Cardiac septum (tissue), 1 donor: ENCODE results near the gene PTCHD1. TPM values are rescaled to one million over a fixed set of nuclear protein-coding genes. Genes with fewer than 3 reads are reported as not detected.

Experiments
- DNase-seq: peaks from one replicate; pipeline ENCODE4 v3.0.0-alpha.2; 2020; ENCODE audit warnings: low spot score
- intact Hi-C: fragments of 100-400 bp; cut with DNase I; formaldehyde crosslinking; loops from one replicate; pipeline ENCODE4 v1.14.0; 2022
- total RNA-seq: library from RNA; stranded (reverse); fragmentation: NEBNext Ultra II Directional; extraction: Animal tissue kit (Norgen Biotek cat#: 25700); gene quantifications from one replicate; pipeline ENCODE4 v1.2.1, GENCODE V29; 2021
- donor health status: DM: no; HTN: no; CAD: no.

Gene PTCHD1
- total RNA-seq, 1 donor from 2014 or later = 0.22 TPM

- DNase-seq = no peak
- intact Hi-C loops = no loop called here
Measured at GRCh38 chrX:23344238-23344903, 9.7 kb downstream of the PTCHD1 start.

GRCh38 chrX:23344904-23345271 is 10.2 kb downstream of the PTCHD1 start:
- intact Hi-C loops = no loop called here
- DNase-seq = no peak

DNA sequence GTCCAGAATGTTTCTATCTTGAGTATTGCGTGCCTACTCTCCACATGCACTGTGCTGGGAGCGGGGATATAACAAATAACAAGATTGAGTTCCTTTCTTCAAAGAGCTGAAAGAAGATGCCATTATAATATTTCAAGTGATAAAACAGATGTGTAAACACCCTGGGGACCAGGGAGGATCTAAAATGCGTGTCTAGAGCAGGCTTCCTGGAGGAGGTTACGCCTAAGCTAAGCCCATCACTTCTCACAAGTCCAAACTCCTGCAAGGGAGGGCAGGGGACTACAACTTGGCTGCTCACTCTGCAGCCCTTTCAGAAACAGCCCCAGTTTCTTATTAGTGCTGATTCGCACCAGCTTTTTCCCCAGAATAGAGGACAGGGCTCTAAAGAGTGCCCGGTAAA is 21.5 kb downstream of the PTCHD1 start:
- intact Hi-C loops = no loop called here
- no peak for DNase-seq

GRCh38 chrX:23364416-23364815 is 29.8 kb downstream of the PTCHD1 start:
- intact Hi-C loops = no loop called here

GRCh38 chrX:23365541-23365940 is 30.9 kb downstream of the PTCHD1 start:
- DNase-seq = no peak
- intact Hi-C loops = no loop called here

More at GRCh38 chrX:23364416-23364815, 29.8 kb downstream of the PTCHD1 start:
- DNase-seq = no peak

DNA sequence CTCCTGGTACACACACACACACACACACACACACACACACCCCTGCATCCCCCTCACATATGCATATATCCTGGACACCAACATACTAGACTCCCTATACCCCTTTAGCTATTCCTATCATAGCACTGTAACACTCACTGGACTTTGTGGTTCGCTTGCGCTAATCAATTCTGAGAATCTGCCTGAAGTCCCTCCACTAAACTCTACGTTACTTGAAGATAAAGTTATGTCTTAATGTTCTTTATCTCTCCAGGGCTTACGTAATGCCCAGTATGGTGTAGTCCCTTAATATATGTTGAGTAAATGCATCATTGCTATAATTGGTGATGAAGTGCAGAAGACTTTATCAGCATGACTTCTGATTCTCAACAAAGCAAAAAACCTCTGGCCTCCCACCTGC is 32.3 kb downstream of the PTCHD1 start:
- no peak for DNase-seq
- intact Hi-C loops = no loop called here

GRCh38 chrX:23369027-23369426 is 34.4 kb downstream of the PTCHD1 start:
- intact Hi-C loops = no loop called here
- DNase-seq = no peak

GRCh38 chrX:23372220-23372902 is 37.7 kb downstream of the PTCHD1 start:
- DNase-seq = no peak

DNA sequence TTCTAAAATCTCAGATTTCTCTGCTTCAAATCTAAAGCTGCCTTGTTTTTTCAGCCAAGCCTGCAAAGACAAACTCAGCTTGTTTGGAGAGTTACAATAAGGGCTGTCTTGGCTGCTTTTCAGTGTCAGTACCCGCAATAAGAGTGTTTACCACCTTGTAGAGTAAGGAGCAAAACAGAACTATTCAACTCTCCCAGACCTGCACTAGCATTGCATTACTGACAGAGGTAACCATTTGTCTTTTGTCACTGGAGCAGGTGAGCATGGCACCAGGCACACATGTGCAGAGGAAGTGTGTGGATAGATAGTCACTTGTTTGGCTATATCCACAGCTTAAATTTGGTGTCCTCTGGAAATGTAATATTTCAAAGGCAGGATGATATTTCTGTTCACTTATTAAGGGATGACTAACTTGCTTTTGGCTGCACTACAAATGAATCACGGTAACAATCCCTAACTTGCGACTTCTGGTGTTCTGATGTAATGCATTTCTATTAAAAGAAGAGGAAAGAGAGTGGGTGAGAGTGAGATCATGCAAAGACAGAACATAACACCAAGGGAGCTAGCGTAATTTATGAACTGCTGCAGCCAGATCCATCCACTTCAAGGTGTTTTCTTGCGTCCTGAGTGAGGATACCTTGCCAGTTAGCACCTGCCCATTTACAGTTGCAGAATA is 38.6 kb downstream of the PTCHD1 start:
- intact Hi-C loops = no loop called here
- DNase-seq = no peak

More at GRCh38 chrX:23372220-23372902, 37.7 kb downstream of the PTCHD1 start:
- intact Hi-C loops = no loop called here

DNA sequence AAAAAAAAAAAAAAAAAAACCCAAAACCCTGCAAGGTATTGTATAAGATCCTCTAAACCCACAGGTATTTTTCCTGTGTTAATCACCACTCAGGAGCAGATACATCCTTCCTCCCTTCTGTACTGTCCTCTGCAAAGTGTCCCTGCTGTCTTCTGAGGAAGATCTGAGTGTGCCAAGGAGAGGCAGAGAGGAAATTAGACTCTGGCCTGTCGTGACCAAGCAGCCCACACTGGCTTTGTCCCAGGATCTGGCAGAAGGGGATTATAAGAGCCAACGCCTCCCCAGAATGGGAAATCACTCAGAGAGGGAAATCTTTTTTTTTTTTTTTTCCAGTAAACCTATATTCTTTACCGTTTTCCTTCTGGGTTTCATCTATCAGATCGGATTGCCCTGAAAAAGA is 39.6 kb downstream of the PTCHD1 start:
- DNase-seq = no peak
- intact Hi-C loops = no loop called here

DNA sequence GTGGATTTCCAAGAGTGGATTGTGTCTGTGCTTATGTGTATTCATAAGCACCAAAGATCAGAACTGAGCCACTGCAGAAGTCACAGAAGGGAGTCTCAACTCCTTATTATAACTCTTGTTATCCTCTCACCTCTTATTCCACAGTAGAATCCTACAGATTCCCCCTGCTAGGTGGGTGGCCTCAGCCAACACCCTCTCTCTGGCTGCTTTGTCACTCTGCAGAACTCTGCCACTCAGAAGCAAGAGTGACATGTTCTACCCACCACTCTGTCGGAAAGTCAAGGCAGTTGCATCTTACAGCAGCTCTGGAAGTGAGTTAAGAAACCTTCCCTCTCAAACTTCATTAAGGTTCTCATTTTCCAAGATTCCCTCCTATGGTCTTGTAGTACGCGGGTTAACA is 41.9 kb downstream of the PTCHD1 start:
- no peak for DNase-seq
- intact Hi-C loops = no loop called here

- DNase-seq = no peak
Measured at GRCh38 chrX:23380581-23380980, 45.9 kb downstream of the PTCHD1 start.

GRCh38 chrX:23381099-23382087 is 46.7 kb downstream of the PTCHD1 start:
- DNase-seq = no peak
- intact Hi-C loops = no loop called here

More at GRCh38 chrX:23380581-23380980, 45.9 kb downstream of the PTCHD1 start:
- intact Hi-C loops = no loop called here

DNA sequence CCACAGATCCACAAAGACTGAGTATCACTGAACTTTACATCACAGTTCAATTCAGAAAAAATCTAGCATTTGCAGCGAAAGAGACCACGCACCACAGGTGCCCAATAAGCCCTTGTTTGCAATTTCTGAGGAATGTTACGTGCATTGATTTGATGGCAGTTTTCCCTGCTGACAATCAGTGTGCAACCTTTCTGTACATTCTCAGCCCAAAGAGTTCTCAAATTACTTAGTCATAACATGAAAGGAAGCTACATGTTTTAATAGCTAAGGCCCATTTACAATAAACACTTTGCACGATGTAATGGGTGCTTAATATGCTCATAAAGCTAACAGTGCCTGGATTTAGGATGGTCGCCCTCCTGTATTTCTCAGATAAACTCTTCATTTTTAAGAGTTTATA is 47.9 kb downstream of the PTCHD1 start:
- intact Hi-C loops = no loop called here

GRCh38 chrX:23383411-23383810 is 48.8 kb downstream of the PTCHD1 start:
- no peak for DNase-seq
- intact Hi-C loops = no loop called here

More for the DNA sequence above, 47.9 kb downstream of the PTCHD1 start:
- no peak for DNase-seq

DNA sequence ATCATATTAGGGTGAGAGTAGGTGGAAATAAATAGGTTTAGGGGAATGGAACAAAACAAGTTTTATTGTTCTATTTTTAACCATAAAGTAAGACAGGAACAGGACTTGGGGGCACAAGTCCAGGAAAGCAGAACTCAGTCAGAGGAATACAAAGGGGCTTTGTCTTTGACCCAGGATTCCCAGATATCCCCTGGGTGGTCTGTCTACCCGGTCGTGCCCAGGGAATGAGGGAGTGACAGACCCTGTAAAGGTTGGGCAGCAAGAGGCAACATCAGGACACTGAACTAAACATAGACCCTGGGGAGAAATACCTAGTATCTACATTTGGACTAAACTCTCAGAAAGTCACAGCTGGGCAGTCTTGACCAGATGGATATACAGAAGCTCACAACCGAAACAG is 50.6 kb downstream of the PTCHD1 start:
- DNase-seq = peak; percentile 31
- intact Hi-C loops = no loop called here

DNA sequence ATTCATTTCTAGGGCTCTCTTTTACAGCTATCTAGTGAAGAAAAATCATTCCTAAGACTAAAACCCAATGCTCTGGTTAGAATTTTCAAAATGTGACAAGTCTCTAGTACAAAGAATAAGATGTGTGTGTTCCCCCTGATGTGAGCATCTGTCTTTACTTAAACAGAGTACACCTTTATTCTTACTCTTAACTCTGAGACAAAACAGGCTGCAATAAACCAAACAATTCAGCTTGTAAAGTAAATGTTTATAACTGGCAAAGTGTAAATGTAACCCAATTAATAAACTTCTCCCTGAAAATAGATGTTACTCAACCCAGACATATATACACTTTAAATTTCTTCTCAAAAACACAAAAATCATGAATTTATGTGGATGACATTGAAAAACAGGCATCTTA is 51.6 kb downstream of the PTCHD1 start:
- intact Hi-C loops = no loop called here
- DNase-seq = no peak

DNA sequence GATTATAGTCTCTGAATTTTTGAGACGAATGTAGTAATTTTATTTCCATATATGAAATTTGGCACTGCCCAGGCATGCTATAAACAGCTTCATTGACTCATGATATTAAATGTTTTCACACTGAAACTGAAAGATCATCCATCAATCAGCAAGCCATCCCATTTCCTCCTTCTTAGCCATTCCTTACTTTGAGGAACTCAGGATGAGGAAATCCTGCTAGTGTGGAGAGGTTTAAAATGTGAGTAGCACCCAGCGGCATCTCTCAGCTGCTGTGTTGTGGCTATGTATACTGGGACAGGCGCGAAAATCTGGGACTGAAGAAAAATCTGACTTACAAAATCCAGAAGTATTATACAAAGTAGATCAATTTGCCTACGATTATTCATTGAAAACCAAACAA is 52.1 kb downstream of the PTCHD1 start:
- intact Hi-C loops = no loop called here
- no peak for DNase-seq

GRCh38 chrX:23387550-23388184 is 53.0 kb downstream of the PTCHD1 start:
- intact Hi-C loops = no loop called here
- no peak for DNase-seq
